HFF-Myc (cell line): ENCODE measurements around the gene MRPL3.

ENCODE experiments used
- DNase-seq: peaks from one replicate; pipeline ENCODE4 v3.0.0-alpha.2; 2011; ENCODE audit warnings: low read depth; ENCODE audit errors: extremely low read depth
- H3K4me3 ChIP-seq: replicated peaks from 2 replicates; pipeline ENCODE4 v1.5.1; 2011; ENCODE audit warnings: low read depth, mild to moderate bottlenecking, control low read depth, low read length
- CTCF ChIP-seq: IDR thresholded peaks from 2 replicates; pipeline ENCODE4 v1.5.1; 2012; ENCODE audit warnings: mild to moderate bottlenecking, low read depth, low read length, control low read depth; ENCODE audit errors: missing control alignments

Gene MRPL3

DNA sequence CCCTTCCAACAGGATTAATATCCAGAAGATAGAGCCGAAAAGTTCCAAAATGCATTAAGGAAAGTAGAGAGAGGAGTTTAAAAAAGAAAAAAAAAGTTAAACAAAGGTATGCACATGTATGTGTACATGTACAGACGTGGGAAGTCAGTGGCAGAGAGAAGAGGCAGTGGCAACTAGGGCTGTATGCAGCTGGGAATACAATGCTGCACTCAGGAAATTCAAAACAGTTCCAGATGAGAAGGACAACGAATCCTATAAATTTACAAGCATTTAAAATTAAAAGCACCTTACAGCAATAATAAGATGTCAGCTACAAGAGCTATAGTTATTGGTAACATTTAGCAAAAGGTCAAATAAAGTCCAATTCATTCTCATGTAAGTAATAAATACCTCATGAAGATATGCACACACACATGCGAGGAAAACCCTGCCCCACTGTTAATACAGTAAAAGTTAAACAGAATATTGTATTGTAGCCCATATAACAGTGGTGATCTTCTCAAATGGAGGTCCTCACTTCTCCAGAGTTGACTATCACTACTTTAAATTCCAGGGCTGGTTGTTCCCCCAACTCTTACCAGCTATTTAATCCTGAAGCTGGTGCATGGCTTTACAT, 18.2 kb downstream of the MRPL3 start:
- peak; percentile 20 for DNase-seq
- H3K4me3 ChIP-seq, result no peak overlapping the region
- no peak for TF ChIP-seq CTCF

DNA sequence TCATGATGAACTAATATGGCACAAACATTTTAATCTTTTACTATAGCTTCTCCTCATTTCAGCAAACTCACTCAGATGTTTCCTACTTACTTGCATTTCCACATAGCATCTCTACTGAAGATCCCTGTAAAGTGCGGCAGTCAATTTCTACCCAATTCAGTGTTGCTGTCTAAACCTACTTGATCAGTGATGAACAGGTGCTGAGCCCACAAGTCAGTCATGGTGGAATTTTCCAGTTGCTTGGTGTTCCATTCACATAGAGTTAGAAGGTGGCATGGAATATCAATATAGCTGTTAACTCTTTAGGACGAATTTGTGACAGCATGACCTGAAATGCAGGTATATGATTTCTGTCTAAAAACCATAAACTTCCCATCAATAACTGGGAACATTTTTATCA, 22.7 kb downstream of the MRPL3 start:
- DNase-seq, result no peak
- H3K4me3 ChIP-seq, result no peak overlapping the region
- TF ChIP-seq CTCF, result no peak

GRCh38 chr3:131477813-131478212, 25.0 kb downstream of the MRPL3 start:
- H3K4me3 ChIP-seq, result no peak overlapping the region
- DNase-seq, result no peak
- no peak for TF ChIP-seq CTCF

DNA sequence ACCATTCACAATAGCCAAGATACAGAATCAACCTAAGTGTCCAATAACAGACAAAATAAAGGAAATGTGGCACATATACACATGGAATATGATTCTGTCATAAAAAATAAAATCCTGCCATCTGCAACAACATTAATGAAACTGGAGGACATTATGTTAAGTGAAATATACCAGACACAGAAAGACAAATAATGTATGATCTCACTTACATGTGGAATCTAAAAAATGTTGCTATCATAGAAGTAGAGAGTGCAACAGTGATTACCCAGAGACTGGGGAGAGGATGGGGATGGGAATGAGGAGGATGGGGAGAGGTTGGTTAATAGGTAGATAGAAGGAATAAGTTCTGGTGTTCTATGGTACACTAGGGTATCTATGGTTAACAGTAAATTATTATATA, 28.7 kb downstream of the MRPL3 start:
- no peak overlapping the region for H3K4me3 ChIP-seq
- DNase-seq, result no peak
- TF ChIP-seq CTCF, result no peak

DNA sequence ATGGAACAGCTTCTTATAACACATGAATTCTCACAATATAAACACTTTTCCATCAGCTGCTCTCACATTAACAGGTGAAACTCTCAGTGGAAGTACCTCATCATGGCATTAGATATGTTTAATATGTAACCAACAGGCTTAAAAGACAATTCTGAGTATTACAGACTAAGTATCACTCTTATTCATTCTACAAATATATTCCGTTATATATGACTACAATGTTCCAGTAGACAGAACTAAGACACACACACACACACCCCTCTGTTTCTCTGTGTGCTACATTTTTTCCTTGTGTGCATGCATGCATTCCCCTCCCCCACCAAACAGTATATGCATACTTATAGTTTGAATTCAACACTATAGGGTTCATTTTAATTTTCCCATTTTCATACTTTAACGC, 32.4 kb downstream of the MRPL3 start:
- no peak for TF ChIP-seq CTCF

GRCh38 chr3:131458653-131459052, 44.1 kb downstream of the MRPL3 start:
- no peak for DNase-seq
- TF ChIP-seq CTCF, result no peak
- no peak overlapping the region for H3K4me3 ChIP-seq

More for the DNA sequence above, 32.4 kb downstream of the MRPL3 start:
- no peak for DNase-seq
- H3K4me3 ChIP-seq, result no peak overlapping the region

DNA sequence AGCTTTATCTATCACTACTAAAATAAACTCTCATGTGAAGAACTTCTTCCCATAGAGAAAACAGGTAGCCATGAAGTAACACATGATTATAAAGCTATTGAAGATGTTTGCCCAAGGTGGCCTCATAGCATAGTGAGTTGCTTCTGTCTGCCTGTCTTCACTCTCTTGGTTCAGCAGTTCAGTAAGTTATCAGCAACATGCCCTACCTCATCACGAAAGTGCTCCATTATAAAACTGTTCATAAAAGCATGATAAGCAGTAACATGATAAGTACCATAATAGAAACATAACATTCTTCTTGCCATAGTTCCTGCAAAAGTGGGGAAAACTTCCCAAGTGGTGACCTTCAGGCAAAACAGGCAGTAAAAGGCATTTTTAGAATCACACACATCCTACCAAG, 45.6 kb downstream of the MRPL3 start:
- DNase-seq, result no peak
- TF ChIP-seq CTCF, result no peak

More for the DNA sequence above, 45.6 kb downstream of the MRPL3 start:
- H3K4me3 ChIP-seq, result no peak overlapping the region
